Neural crest cell (in vitro differentiated cells): ENCODE data around the gene PPA1. TPM values are rescaled to one million over a fixed set of nuclear protein-coding genes. Genes with fewer than 3 reads are reported as not detected.
"Not testable (repeated sequence)": the region's sequence is repeated elsewhere in the genome, so short reads cannot be mapped to it uniquely, and the experiment has no call there.

Source experiments
- DNase-seq: peaks from one replicate; pipeline ENCODE4 v3.0.0; 2021; ENCODE audit warnings: low read depth, mixed read lengths, low spot score
- H3K27ac Mint-ChIP-seq: one replicate; pipeline ENCODE4 v1.8.0; 2021; ENCODE audit warnings: mild to moderate bottlenecking, mixed read lengths; ENCODE audit not compliant: unreplicated experiment
- H3K27me3 Mint-ChIP-seq: 2 replicates; pipeline ENCODE4 v1.8.0; 2021; ENCODE audit warnings: low read depth, mild to moderate bottlenecking, mixed read lengths
- H3K36me3 Mint-ChIP-seq: 2 replicates; pipeline ENCODE4 v1.8.0; 2021; ENCODE audit warnings: low read depth, mild to moderate bottlenecking, mixed read lengths
- H3K4me1 Mint-ChIP-seq: 2 replicates; pipeline ENCODE4 v1.8.0; 2021; ENCODE audit warnings: mixed read lengths
- H3K4me3 Mint-ChIP-seq: one replicate; pipeline ENCODE4 v1.8.0; 2021; ENCODE audit warnings: mild to moderate bottlenecking, mixed read lengths
- H3K9me3 Mint-ChIP-seq: 2 replicates; pipeline ENCODE4 v1.8.0; 2021; ENCODE audit warnings: mixed read lengths
- CTCF ChIP-seq: fragments of 200-600 bp; sonication (generic); conservative IDR thresholded peaks from 2 replicates; pipeline ENCODE4 v1.5.0; 2021; ENCODE audit warnings: antibody characterized with exemption, mild to moderate bottlenecking
- total RNA-seq: library from RNA; stranded (reverse); gene quantifications from 2 replicates; pipeline ENCODE4 v1.2.1, GENCODE V29; 2021

Gene PPA1
- total RNA-seq, 1 donor from 2014 or later, result 179 TPM

- Mint-ChIP-seq H3K4me1 (peaks cover 22% of the 10 kb centered on the region), H3K27me3 (no peaks in the 10 kb centered on the region), H3K9me3 (peaks cover 13% of the 10 kb centered on the region), H3K4me3 (no peak overlapping the region), H3K27ac (no peak overlapping the region), H3K36me3 (no peaks in the 10 kb centered on the region)
- no peak for TF ChIP-seq CTCF
- no peak for DNase-seq
These were observed 20.9 kb upstream of the PPA1 start for GRCh38 chr10:70253878-70254765.

GRCh38 chr10:70250961-70251680 lies 17.9 kb upstream of the PPA1 start:
- DNase-seq, result no peak
- H3K27me3 Mint-ChIP-seq, result peaks cover 18% of the 10 kb centered on the region
- H3K27ac Mint-ChIP-seq, result no peak overlapping the region
- H3K4me1 Mint-ChIP-seq, result peaks cover 15% of the 10 kb centered on the region
- H3K9me3 Mint-ChIP-seq, result peaks cover 13% of the 10 kb centered on the region
- no peak overlapping the region for H3K4me3 Mint-ChIP-seq
- H3K36me3 Mint-ChIP-seq, result no peaks in the 10 kb centered on the region
- no peak for TF ChIP-seq CTCF

- TF ChIP-seq CTCF, result no peak
- Mint-ChIP-seq H3K4me1 (peaks cover 4% of the 10 kb centered on the region), H3K9me3 (peaks cover 11% of the 10 kb centered on the region), H3K36me3 (no peaks in the 10 kb centered on the region), H3K4me3 (no peak overlapping the region), H3K27me3 (peaks cover 48% of the 10 kb centered on the region), H3K27ac (no peak overlapping the region)
- DNase-seq, result no peak
These were observed 14.1 kb upstream of the PPA1 start for GRCh38 chr10:70247360-70247759.

GRCh38 chr10:70241081-70241480 lies 7.9 kb upstream of the PPA1 start:
- Mint-ChIP-seq H3K27me3 (peaks cover 30% of the 10 kb centered on the region), H3K9me3 (peaks cover 11% of the 10 kb centered on the region), H3K4me3 (no peak overlapping the region), H3K27ac (no peak overlapping the region), H3K4me1 (no peaks in the 10 kb centered on the region), H3K36me3 (peaks cover 7% of the 10 kb centered on the region)
- no peak for TF ChIP-seq CTCF
- DNase-seq, result no peak

- H3K4me3 Mint-ChIP-seq, H3K4me1 Mint-ChIP-seq, H3K36me3 Mint-ChIP-seq, DNase-seq, H3K27ac Mint-ChIP-seq: not testable (repeated sequence)
- Mint-ChIP-seq H3K27me3 (peaks cover 20% of the 10 kb centered on the region), H3K9me3 (peaks cover 11% of the 10 kb centered on the region)
These were observed 6.8 kb upstream of the PPA1 start for GRCh38 chr10:70239986-70240385.

- DNase-seq, H3K4me1 Mint-ChIP-seq, H3K27ac Mint-ChIP-seq, H3K36me3 Mint-ChIP-seq, H3K4me3 Mint-ChIP-seq: not testable (repeated sequence)
- peaks cover 11% of the 10 kb centered on the region for H3K9me3 Mint-ChIP-seq
- H3K27me3 Mint-ChIP-seq, result peaks cover 13% of the 10 kb centered on the region
These were observed 6.1 kb upstream of the PPA1 start for GRCh38 chr10:70239077-70239976.

GRCh38 chr10:70237958-70238536 lies 4.8 kb upstream of the PPA1 start:
- H3K27ac Mint-ChIP-seq, DNase-seq, H3K4me1 Mint-ChIP-seq, H3K27me3 Mint-ChIP-seq, H3K36me3 Mint-ChIP-seq: not testable (repeated sequence)
- Mint-ChIP-seq H3K4me3 (peak overlapping the region; percentile 18), H3K9me3 (peaks cover 11% of the 10 kb centered on the region)
